Measurements from ENCODE around the gene CERS6.

The CERS6 gene

GRCh38 chr2:168717790-168718502, 261.9 kb downstream of the CERS6 start:
- ATAC-seq (replicated peaks; ENCODE audit: extremely low read depth, poor library complexity, severe bottlenecking) (peak; percentile 24), DNase-seq (ENCODE audit: low spot score in 2 of 2) (no peak)
- no peaks in the 10 kb centered on the region for H3K36me3 Mint-ChIP-seq (ENCODE audit: insufficient read depth)
- peaks cover 11% of the 10 kb centered on the region for H3K4me1 Mint-ChIP-seq
- H3K27me3 Mint-ChIP-seq: no peaks in the 10 kb centered on the region
- H3K4me3 Mint-ChIP-seq: no peak overlapping the region
- no peaks in the 10 kb centered on the region for H3K9me3 Mint-ChIP-seq
- no peak overlapping the region for H3K27ac Mint-ChIP-seq (ENCODE audit: low read depth)

- H3K27ac Mint-ChIP-seq (ENCODE audit: low read depth): no peak overlapping the region
- peaks cover 11% of the 10 kb centered on the region for H3K4me1 Mint-ChIP-seq
- ATAC-seq (replicated peaks; ENCODE audit: extremely low read depth, poor library complexity, severe bottlenecking) (no peak), DNase-seq (ENCODE audit: low spot score in 2 of 2) (no peak)
- no peaks in the 10 kb centered on the region for H3K36me3 Mint-ChIP-seq (ENCODE audit: insufficient read depth)
- H3K27me3 Mint-ChIP-seq: no peaks in the 10 kb centered on the region
- H3K4me3 Mint-ChIP-seq: no peak overlapping the region
- no peaks in the 10 kb centered on the region for H3K9me3 Mint-ChIP-seq
These were observed 262.6 kb downstream of the CERS6 start for GRCh38 chr2:168718622-168719021.

- no peaks in the 10 kb centered on the region for H3K27me3 Mint-ChIP-seq
- peaks cover 11% of the 10 kb centered on the region for H3K4me1 Mint-ChIP-seq
- no peak for DNase-seq (ENCODE audit: low spot score in 2 of 2)
- H3K36me3 Mint-ChIP-seq (ENCODE audit: insufficient read depth): no peaks in the 10 kb centered on the region
- H3K4me3 Mint-ChIP-seq: no peak overlapping the region
- H3K9me3 Mint-ChIP-seq: no peaks in the 10 kb centered on the region
- no peak overlapping the region for H3K27ac Mint-ChIP-seq (ENCODE audit: low read depth)
- no peak for ATAC-seq (replicated peaks; ENCODE audit: extremely low read depth, poor library complexity, severe bottlenecking)
These were observed 263.4 kb downstream of the CERS6 start for GRCh38 chr2:168719446-168719845.

- no peaks in the 10 kb centered on the region for H3K27me3 Mint-ChIP-seq
- no peaks in the 10 kb centered on the region for H3K36me3 Mint-ChIP-seq (ENCODE audit: insufficient read depth)
- H3K27ac Mint-ChIP-seq (ENCODE audit: low read depth): no peak overlapping the region
- ATAC-seq (replicated peaks; ENCODE audit: extremely low read depth, poor library complexity, severe bottlenecking) (no peak), DNase-seq (ENCODE audit: low spot score in 2 of 2) (no peak)
- no peaks in the 10 kb centered on the region for H3K9me3 Mint-ChIP-seq
- no peak overlapping the region for H3K4me3 Mint-ChIP-seq
- H3K4me1 Mint-ChIP-seq: peaks cover 6% of the 10 kb centered on the region
These were observed 266.5 kb downstream of the CERS6 start for GRCh38 chr2:168722592-168722991.

GRCh38 chr2:168723275-168723899, 267.3 kb downstream of the CERS6 start:
- Mint-ChIP-seq H3K27ac (ENCODE audit: low read depth) (no peak overlapping the region), H3K27me3 (no peaks in the 10 kb centered on the region), H3K9me3 (no peaks in the 10 kb centered on the region), H3K4me1 (no peaks in the 10 kb centered on the region), H3K4me3 (no peak overlapping the region), H3K36me3 (ENCODE audit: insufficient read depth) (no peaks in the 10 kb centered on the region)
- no peak for DNase-seq (ENCODE audit: low spot score in 2 of 2)
- no peak for ATAC-seq (replicated peaks; ENCODE audit: extremely low read depth, poor library complexity, severe bottlenecking)

GRCh38 chr2:168726375-168726774, 270.3 kb downstream of the CERS6 start:
- H3K4me1 Mint-ChIP-seq: no peaks in the 10 kb centered on the region
- no peak overlapping the region for H3K27ac Mint-ChIP-seq (ENCODE audit: low read depth)
- DNase-seq (ENCODE audit: low spot score in 2 of 2) (no peak), ATAC-seq (replicated peaks; ENCODE audit: extremely low read depth, poor library complexity, severe bottlenecking) (no peak)
- H3K4me3 Mint-ChIP-seq: no peak overlapping the region
- H3K27me3 Mint-ChIP-seq: no peaks in the 10 kb centered on the region
- no peaks in the 10 kb centered on the region for H3K9me3 Mint-ChIP-seq
- H3K36me3 Mint-ChIP-seq (ENCODE audit: insufficient read depth): no peaks in the 10 kb centered on the region

- no peaks in the 10 kb centered on the region for H3K27me3 Mint-ChIP-seq
- no peaks in the 10 kb centered on the region for H3K4me1 Mint-ChIP-seq
- H3K9me3 Mint-ChIP-seq: no peaks in the 10 kb centered on the region
- H3K4me3 Mint-ChIP-seq: no peak overlapping the region
- no peak overlapping the region for H3K27ac Mint-ChIP-seq (ENCODE audit: low read depth)
- DNase-seq (ENCODE audit: low spot score in 2 of 2) (no peak), ATAC-seq (replicated peaks; ENCODE audit: extremely low read depth, poor library complexity, severe bottlenecking) (no peak)
- H3K36me3 Mint-ChIP-seq (ENCODE audit: insufficient read depth): no peaks in the 10 kb centered on the region
These were observed 271.9 kb downstream of the CERS6 start for GRCh38 chr2:168727904-168728470.

GRCh38 chr2:168729455-168729854, 273.4 kb downstream of the CERS6 start:
- Mint-ChIP-seq H3K27me3 (no peaks in the 10 kb centered on the region), H3K4me3 (no peak overlapping the region), H3K27ac (ENCODE audit: low read depth) (no peak overlapping the region), H3K4me1 (no peaks in the 10 kb centered on the region), H3K9me3 (no peaks in the 10 kb centered on the region), H3K36me3 (ENCODE audit: insufficient read depth) (no peaks in the 10 kb centered on the region)
- ATAC-seq (replicated peaks; ENCODE audit: extremely low read depth, poor library complexity, severe bottlenecking) (no peak), DNase-seq (ENCODE audit: low spot score in 2 of 2) (no peak)

GRCh38 chr2:168730344-168730743, 274.3 kb downstream of the CERS6 start:
- H3K27ac Mint-ChIP-seq (ENCODE audit: low read depth): no peak overlapping the region
- no peaks in the 10 kb centered on the region for H3K36me3 Mint-ChIP-seq (ENCODE audit: insufficient read depth)
- H3K4me1 Mint-ChIP-seq: no peaks in the 10 kb centered on the region
- ATAC-seq (replicated peaks; ENCODE audit: extremely low read depth, poor library complexity, severe bottlenecking) (no peak), DNase-seq (ENCODE audit: low spot score in 2 of 2) (no peak)
- no peaks in the 10 kb centered on the region for H3K27me3 Mint-ChIP-seq
- no peaks in the 10 kb centered on the region for H3K9me3 Mint-ChIP-seq
- H3K4me3 Mint-ChIP-seq: no peak overlapping the region

- ATAC-seq (replicated peaks; ENCODE audit: extremely low read depth, poor library complexity, severe bottlenecking) (no peak), DNase-seq (ENCODE audit: low spot score in 2 of 2) (no peak)
- H3K4me3 Mint-ChIP-seq: no peak overlapping the region
- H3K4me1 Mint-ChIP-seq: no peaks in the 10 kb centered on the region
- H3K27me3 Mint-ChIP-seq: no peaks in the 10 kb centered on the region
- no peaks in the 10 kb centered on the region for H3K36me3 Mint-ChIP-seq (ENCODE audit: insufficient read depth)
- H3K9me3 Mint-ChIP-seq: no peaks in the 10 kb centered on the region
- H3K27ac Mint-ChIP-seq (ENCODE audit: low read depth): no peak overlapping the region
These were observed 274.9 kb downstream of the CERS6 start for GRCh38 chr2:168731002-168731401.

GRCh38 chr2:168731616-168732015, 275.5 kb downstream of the CERS6 start:
- DNase-seq (ENCODE audit: low spot score in 2 of 2) (no peak), ATAC-seq (replicated peaks; ENCODE audit: extremely low read depth, poor library complexity, severe bottlenecking) (no peak)
- Mint-ChIP-seq H3K4me1 (no peaks in the 10 kb centered on the region), H3K27me3 (no peaks in the 10 kb centered on the region), H3K36me3 (ENCODE audit: insufficient read depth) (no peaks in the 10 kb centered on the region), H3K9me3 (no peaks in the 10 kb centered on the region), H3K4me3 (no peak overlapping the region), H3K27ac (ENCODE audit: low read depth) (no peak overlapping the region)

- H3K4me3 Mint-ChIP-seq: no peak overlapping the region
- no peak overlapping the region for H3K27ac Mint-ChIP-seq (ENCODE audit: low read depth)
- H3K9me3 Mint-ChIP-seq: no peaks in the 10 kb centered on the region
- DNase-seq (ENCODE audit: low spot score in 2 of 2) (no peak), ATAC-seq (replicated peaks; ENCODE audit: extremely low read depth, poor library complexity, severe bottlenecking) (no peak)
- H3K36me3 Mint-ChIP-seq (ENCODE audit: insufficient read depth): no peaks in the 10 kb centered on the region
- H3K27me3 Mint-ChIP-seq: no peaks in the 10 kb centered on the region
- no peaks in the 10 kb centered on the region for H3K4me1 Mint-ChIP-seq
These were observed 276.0 kb downstream of the CERS6 start for GRCh38 chr2:168732100-168732499.

GRCh38 chr2:168732506-168732905, 276.4 kb downstream of the CERS6 start:
- Mint-ChIP-seq H3K27ac (ENCODE audit: low read depth) (no peak overlapping the region), H3K36me3 (ENCODE audit: insufficient read depth) (no peaks in the 10 kb centered on the region), H3K4me1 (peaks cover 2% of the 10 kb centered on the region), H3K9me3 (no peaks in the 10 kb centered on the region), H3K4me3 (no peak overlapping the region), H3K27me3 (no peaks in the 10 kb centered on the region)
- ATAC-seq (replicated peaks; ENCODE audit: extremely low read depth, poor library complexity, severe bottlenecking) (no peak), DNase-seq (ENCODE audit: low spot score in 2 of 2) (no peak)

Measured in central memory CD8-positive, alpha-beta T cell (primary cell).